SK-N-SH (cell line): Measurements from ENCODE around the gene TMEM87A. TPM values are rescaled to one million over a fixed set of nuclear protein-coding genes. Genes with fewer than 3 reads are reported as not detected.

Experiments
- CHD2 ChIP-seq: fragments of 150-350 bp; IDR thresholded peaks from 2 replicates; pipeline ENCODE4 v1.6.1; 2018; ENCODE audit warnings: low read length; ENCODE audit not compliant: partially characterized antibody
- ELF1 ChIP-seq: IDR thresholded peaks from 2 replicates; pipeline ENCODE4 v1.4.0; 2012
- EP300 ChIP-seq, 2 experiments: IDR thresholded peaks; 2 replicates each; pipeline versions ENCODE4 v1.4.0 to v1.6.1; 2012; ENCODE audit warnings: borderline replicate concordance in 1 of 2, low read depth in 1 of 2, low read length in 1 of 2
- GABPA ChIP-seq: IDR thresholded peaks from 2 replicates; pipeline ENCODE4 v1.4.0; 2012; ENCODE audit warnings: low read depth, mild to moderate bottlenecking
- IRF3 ChIP-seq: fragments of 150-350 bp; IDR thresholded peaks from 2 replicates; pipeline ENCODE4 v1.6.1; 2016; ENCODE audit warnings: mild to moderate bottlenecking, low read depth, low read length
- JUND ChIP-seq: IDR thresholded peaks from 2 replicates; pipeline ENCODE4 v1.4.0; 2012
- MEF2A ChIP-seq: IDR thresholded peaks from 2 replicates; pipeline ENCODE4 v1.4.0; 2012; ENCODE audit warnings: low read depth, borderline replicate concordance
- MXI1 ChIP-seq: IDR thresholded peaks from 2 replicates; pipeline ENCODE4 v1.6.1; 2012; ENCODE audit warnings: mild to moderate bottlenecking, low read depth, low read length, improper control_type of control experiment
- NFIC ChIP-seq: IDR thresholded peaks from 2 replicates; pipeline ENCODE4 v1.4.0; 2012; ENCODE audit warnings: borderline replicate concordance
- NRF1 ChIP-seq: IDR thresholded peaks from 2 replicates; pipeline ENCODE4 v1.6.1; 2012; ENCODE audit warnings: low read depth, mild to moderate bottlenecking, low read length
- RCOR1 ChIP-seq: fragments of 150-350 bp; IDR thresholded peaks from 2 replicates; pipeline ENCODE4 v1.6.1; 2017; ENCODE audit warnings: antibody characterized with exemption, low read length
- TCF12 ChIP-seq: IDR thresholded peaks from 2 replicates; pipeline ENCODE4 v1.4.0; 2012
- TEAD4 ChIP-seq: IDR thresholded peaks from 2 replicates; pipeline ENCODE4 v1.4.0; 2012; ENCODE audit warnings: mild to moderate bottlenecking, borderline replicate concordance; ENCODE audit not compliant: insufficient read depth
- USF1 ChIP-seq: IDR thresholded peaks from 2 replicates; pipeline ENCODE4 v1.4.0; 2012; ENCODE audit warnings: low read depth, borderline replicate concordance
- USF2 ChIP-seq: fragments of 150-350 bp; IDR thresholded peaks from 2 replicates; pipeline ENCODE4 v1.6.1; 2017; ENCODE audit warnings: antibody characterized with exemption, low read length, low read depth, borderline replicate concordance
- YY1 ChIP-seq: IDR thresholded peaks from 2 replicates; pipeline ENCODE4 v1.4.0; 2012; ENCODE audit warnings: low read depth, mild to moderate bottlenecking
- ZBTB33 ChIP-seq: IDR thresholded peaks from 2 replicates; pipeline ENCODE4 v1.4.0; 2012; ENCODE audit warnings: low read depth, borderline replicate concordance
- polyA plus RNA-seq, 3 experiments: library from polyadenylated mRNA; depleted of rRNA; stranded (reverse); fragments of >200 nt; gene quantifications; 2 replicates each; pipeline ENCODE4 v1.2.3, GENCODE V29; 2012

TMEM87A gene
- polyA plus RNA-seq, 1 of the 3 experiments (the other 2 are of a cell fraction) = 20.8 TPM

- TF ChIP-seq USF1 = no peak
- no peak for TF ChIP-seq JUND
- TF ChIP-seq GABPA = peak; percentile 96
- TF ChIP-seq MEF2A = no peak
- peak; percentile 48; the same call in 1 of the 2 replicates for TF ChIP-seq MXI1
- TF ChIP-seq TEAD4 = no peak
- peak; percentile 91 for TF ChIP-seq ELF1
- TF ChIP-seq NFIC = no peak
- no peak for TF ChIP-seq ZBTB33
- TF ChIP-seq TCF12 = no peak
- no peak for TF ChIP-seq RCOR1
- no peak for TF ChIP-seq USF2
- TF ChIP-seq IRF3 = no peak
- no peak for TF ChIP-seq NRF1
- no peak for TF ChIP-seq EP300 (IDR thresholded peaks at IDR 0.05; ENCODE audit: borderline replicate concordance in 1 of 2, low read depth in 1 of 2, low read length in 1 of 2)
- TF ChIP-seq CHD2 = peak; percentile 44
- TF ChIP-seq YY1 = peak; percentile 73
Measured at GRCh38 chr15:42207674-42208579, 65.3 kb downstream of the TMEM87A start, which contains the start of gene VPS39 (continued).
